HEK293 (cell line): Measurements from ENCODE around the gene YJU2.
A peak's percentile ranks its signal among the peaks of the same experiment; 100 is the strongest.

ENCODE experiments used
- BCL11A ChIP-seq: fragments of 450-650 bp; formaldehyde crosslinking; IDR thresholded peaks from 2 replicates; pipeline ENCODE4 v1.5.1; 2016; ENCODE audit warnings: low read depth, missing biosample characterization, missing genetic modification characterization
- MEIS1 ChIP-seq: sonication (generic); formaldehyde crosslinking; IDR thresholded peaks from 2 replicates; pipeline ENCODE4 v1.8.1; 2022; ENCODE audit warnings: missing genetic modification reagents, mild to moderate bottlenecking, borderline replicate concordance
- SP7 ChIP-seq: fragments of 450-650 bp; formaldehyde crosslinking; IDR thresholded peaks from 2 replicates; pipeline ENCODE4 v1.5.1; 2016; ENCODE audit warnings: missing biosample characterization, missing genetic modification characterization
- YY1 ChIP-seq: fragments of 450-650 bp; formaldehyde crosslinking; IDR thresholded peaks from 2 replicates; pipeline ENCODE4 v1.5.1; 2018; ENCODE audit warnings: missing biosample characterization, missing genetic modification characterization
- ZBTB17 ChIP-seq: fragments of 450-650 bp; formaldehyde crosslinking; IDR thresholded peaks from 2 replicates; pipeline ENCODE4 v1.5.1; 2016; ENCODE audit warnings: missing biosample characterization, missing genetic modification characterization
- ZFHX2 ChIP-seq: fragments of 450-650 bp; formaldehyde crosslinking; conservative IDR thresholded peaks from 2 replicates; pipeline ENCODE4 v1.5.1; 2016; ENCODE audit warnings: missing biosample characterization, missing genetic modification characterization
- ZFP41 ChIP-seq: fragments of 450-650 bp; formaldehyde crosslinking; IDR thresholded peaks from 2 replicates; pipeline ENCODE4 v1.5.1; 2016; ENCODE audit warnings: missing biosample characterization, missing genetic modification characterization, borderline replicate concordance
- ZNF114 ChIP-seq: fragments of 450-650 bp; formaldehyde crosslinking; IDR thresholded peaks from 2 replicates; pipeline ENCODE4 v1.5.0; 2017; ENCODE audit warnings: missing biosample characterization, missing genetic modification characterization
- ZNF140 ChIP-seq: fragments of 450-650 bp; formaldehyde crosslinking; IDR thresholded peaks from 2 replicates; pipeline ENCODE4 v1.5.1; 2016; ENCODE audit warnings: missing biosample characterization, missing genetic modification characterization
- ZNF16 ChIP-seq: fragments of 450-650 bp; formaldehyde crosslinking; IDR thresholded peaks from 2 replicates; pipeline ENCODE4 v1.5.1; 2016; ENCODE audit warnings: low read depth, missing biosample characterization, missing genetic modification characterization
- ZNF211 ChIP-seq: fragments of 450-650 bp; formaldehyde crosslinking; IDR thresholded peaks from 2 replicates; pipeline ENCODE4 v1.5.1; 2016; ENCODE audit warnings: low read depth, missing biosample characterization, missing genetic modification characterization
- ZNF266 ChIP-seq: fragments of 450-650 bp; formaldehyde crosslinking; IDR thresholded peaks from 2 replicates; pipeline ENCODE4 v1.5.1; 2016; ENCODE audit warnings: missing biosample characterization, missing genetic modification characterization, low read depth
- ZNF423 ChIP-seq: fragments of 450-650 bp; formaldehyde crosslinking; IDR thresholded peaks from 2 replicates; pipeline ENCODE4 v1.5.1; 2016; ENCODE audit warnings: missing biosample characterization, missing genetic modification characterization
- ZNF510 ChIP-seq: fragments of 450-650 bp; formaldehyde crosslinking; IDR thresholded peaks from 2 replicates; pipeline ENCODE4 v1.5.1; 2018; ENCODE audit warnings: mild to moderate bottlenecking, missing genetic modification characterization, missing biosample characterization; ENCODE audit not compliant: insufficient replicate concordance
- ZNF514 ChIP-seq: fragments of 450-650 bp; formaldehyde crosslinking; IDR thresholded peaks from 2 replicates; pipeline ENCODE4 v1.5.1; 2016; ENCODE audit warnings: missing biosample characterization, missing genetic modification characterization
- ZNF624 ChIP-seq: fragments of 450-650 bp; formaldehyde crosslinking; IDR thresholded peaks from 2 replicates; pipeline ENCODE4 v1.5.1; 2017; ENCODE audit warnings: missing biosample characterization, missing genetic modification characterization
- ZNF629 ChIP-seq: fragments of 450-650 bp; formaldehyde crosslinking; IDR thresholded peaks from 2 replicates; pipeline ENCODE4 v1.5.1; 2017; ENCODE audit warnings: missing biosample characterization, missing genetic modification characterization
- TF ChIP-seq, protein P1 (sequence below): fragments of 450-650 bp; formaldehyde crosslinking; IDR thresholded peaks from 2 replicates; pipeline ENCODE4 v1.5.1; 2016; ENCODE audit warnings: missing biosample characterization, missing genetic modification characterization
- TF ChIP-seq, protein P2 (sequence below): fragments of 450-650 bp; formaldehyde crosslinking; IDR thresholded peaks from 2 replicates; pipeline ENCODE4 v1.5.1; 2016; ENCODE audit warnings: missing biosample characterization, missing genetic modification characterization, borderline replicate concordance
- TF ChIP-seq, protein P3 (sequence below): fragments of 450-650 bp; formaldehyde crosslinking; IDR thresholded peaks from 2 replicates; pipeline ENCODE4 v1.5.1; 2016; ENCODE audit warnings: missing biosample characterization, missing genetic modification characterization
- TF ChIP-seq, protein P4 (sequence below): fragments of 450-650 bp; formaldehyde crosslinking; IDR thresholded peaks from 2 replicates; pipeline ENCODE4 v1.5.0; 2017; ENCODE audit warnings: missing biosample characterization, missing genetic modification characterization, borderline replicate concordance
- TF ChIP-seq, protein P5 (sequence below): fragments of 450-650 bp; formaldehyde crosslinking; IDR thresholded peaks from 2 replicates; pipeline ENCODE4 v1.5.1; 2016; ENCODE audit warnings: missing biosample characterization, missing genetic modification characterization
- TF ChIP-seq, protein P6 (sequence below): fragments of 450-650 bp; formaldehyde crosslinking; IDR thresholded peaks from 2 replicates; pipeline ENCODE4 v1.5.1; 2016; ENCODE audit warnings: missing biosample characterization, missing genetic modification characterization
- TF ChIP-seq, protein P7 (sequence below): fragments of 450-650 bp; IDR thresholded peaks from 2 replicates; pipeline ENCODE4 v1.5.1; 2018; ENCODE audit warnings: missing biosample characterization, missing genetic modification characterization

The YJU2 gene

DNA sequence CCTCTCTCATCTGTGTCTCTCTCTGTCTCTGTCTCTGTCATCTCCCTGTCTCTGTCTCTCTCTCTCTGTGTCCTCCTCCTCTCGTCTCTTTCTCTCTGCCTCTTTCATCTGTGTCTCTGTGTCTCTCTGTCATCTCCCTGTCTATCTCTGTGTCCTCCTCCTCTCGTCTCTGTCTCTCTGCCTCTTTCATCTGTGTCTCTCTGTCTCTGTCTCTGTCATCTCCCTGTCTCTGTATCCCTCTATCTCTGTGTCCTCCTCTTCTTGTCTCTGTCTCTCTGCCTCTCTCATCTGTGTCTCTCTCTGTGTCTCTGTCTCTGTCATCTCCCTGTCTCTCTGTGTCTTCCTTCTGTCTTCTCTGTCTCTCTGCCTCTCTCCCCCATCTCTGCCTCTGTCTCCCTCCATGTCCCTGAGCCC, 18.1 kb upstream of the YJU2 start (continued):
- no peak for TF ChIP-seq BCL11A (tag by site-specific recombination)
- no peak for TF ChIP-seq SP7 (tag by site-specific recombination)
- TF ChIP-seq YY1 = no peak; the same call in 1 of the 2 replicates
- no peak for TF ChIP-seq ZNF140 (tag by site-specific recombination)
- no peak for TF ChIP-seq ZFHX2 (tag by site-specific recombination)
- peak; percentile 36; the same call in 1 of the 2 replicates for TF ChIP-seq ZBTB17 (tag by site-specific recombination)
- TF ChIP-seq, protein P1, sequence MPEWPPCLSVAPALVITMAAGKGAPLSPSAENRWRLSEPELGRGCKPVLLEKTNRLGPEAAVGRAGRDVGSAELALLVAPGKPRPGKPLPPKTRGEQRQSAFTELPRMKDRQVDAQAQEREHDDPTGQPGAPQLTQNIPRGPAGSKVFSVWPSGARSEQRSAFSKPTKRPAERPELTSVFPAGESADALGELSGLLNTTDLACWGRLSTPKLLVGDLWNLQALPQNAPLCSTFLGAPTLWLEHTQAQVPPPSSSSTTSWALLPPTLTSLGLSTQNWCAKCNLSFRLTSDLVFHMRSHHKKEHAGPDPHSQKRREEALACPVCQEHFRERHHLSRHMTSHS (tag by site-specific recombination) = no peak
- no peak for TF ChIP-seq ZNF266
- no peak for TF ChIP-seq ZNF211 (tag by site-specific recombination)
- TF ChIP-seq ZNF510 (tag by site-specific recombination) = no peak
- no peak; the same call in 1 of the 2 replicates for TF ChIP-seq ZNF16 (tag by site-specific recombination)
- TF ChIP-seq ZNF624 (tag by site-specific recombination) = no peak
- TF ChIP-seq MEIS1 = no peak
- TF ChIP-seq, protein P2, sequence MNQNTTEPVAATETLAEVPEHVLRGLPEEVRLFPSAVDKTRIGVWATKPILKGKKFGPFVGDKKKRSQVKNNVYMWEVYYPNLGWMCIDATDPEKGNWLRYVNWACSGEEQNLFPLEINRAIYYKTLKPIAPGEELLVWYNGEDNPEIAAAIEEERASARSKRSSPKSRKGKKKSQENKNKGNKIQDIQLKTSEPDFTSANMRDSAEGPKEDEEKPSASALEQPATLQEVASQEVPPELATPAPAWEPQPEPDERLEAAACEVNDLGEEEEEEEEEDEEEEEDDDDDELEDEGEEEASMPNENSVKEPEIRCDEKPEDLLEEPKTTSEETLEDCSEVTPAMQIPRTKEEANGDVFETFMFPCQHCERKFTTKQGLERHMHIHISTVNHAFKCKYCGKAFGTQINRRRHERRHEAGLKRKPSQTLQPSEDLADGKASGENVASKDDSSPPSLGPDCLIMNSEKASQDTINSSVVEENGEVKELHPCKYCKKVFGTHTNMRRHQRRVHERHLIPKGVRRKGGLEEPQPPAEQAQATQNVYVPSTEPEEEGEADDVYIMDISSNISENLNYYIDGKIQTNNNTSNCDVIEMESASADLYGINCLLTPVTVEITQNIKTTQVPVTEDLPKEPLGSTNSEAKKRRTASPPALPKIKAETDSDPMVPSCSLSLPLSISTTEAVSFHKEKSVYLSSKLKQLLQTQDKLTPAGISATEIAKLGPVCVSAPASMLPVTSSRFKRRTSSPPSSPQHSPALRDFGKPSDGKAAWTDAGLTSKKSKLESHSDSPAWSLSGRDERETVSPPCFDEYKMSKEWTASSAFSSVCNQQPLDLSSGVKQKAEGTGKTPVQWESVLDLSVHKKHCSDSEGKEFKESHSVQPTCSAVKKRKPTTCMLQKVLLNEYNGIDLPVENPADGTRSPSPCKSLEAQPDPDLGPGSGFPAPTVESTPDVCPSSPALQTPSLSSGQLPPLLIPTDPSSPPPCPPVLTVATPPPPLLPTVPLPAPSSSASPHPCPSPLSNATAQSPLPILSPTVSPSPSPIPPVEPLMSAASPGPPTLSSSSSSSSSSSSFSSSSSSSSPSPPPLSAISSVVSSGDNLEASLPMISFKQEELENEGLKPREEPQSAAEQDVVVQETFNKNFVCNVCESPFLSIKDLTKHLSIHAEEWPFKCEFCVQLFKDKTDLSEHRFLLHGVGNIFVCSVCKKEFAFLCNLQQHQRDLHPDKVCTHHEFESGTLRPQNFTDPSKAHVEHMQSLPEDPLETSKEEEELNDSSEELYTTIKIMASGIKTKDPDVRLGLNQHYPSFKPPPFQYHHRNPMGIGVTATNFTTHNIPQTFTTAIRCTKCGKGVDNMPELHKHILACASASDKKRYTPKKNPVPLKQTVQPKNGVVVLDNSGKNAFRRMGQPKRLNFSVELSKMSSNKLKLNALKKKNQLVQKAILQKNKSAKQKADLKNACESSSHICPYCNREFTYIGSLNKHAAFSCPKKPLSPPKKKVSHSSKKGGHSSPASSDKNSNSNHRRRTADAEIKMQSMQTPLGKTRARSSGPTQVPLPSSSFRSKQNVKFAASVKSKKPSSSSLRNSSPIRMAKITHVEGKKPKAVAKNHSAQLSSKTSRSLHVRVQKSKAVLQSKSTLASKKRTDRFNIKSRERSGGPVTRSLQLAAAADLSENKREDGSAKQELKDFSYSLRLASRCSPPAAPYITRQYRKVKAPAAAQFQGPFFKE (tag by site-specific recombination) = no peak
- TF ChIP-seq, protein P3, sequence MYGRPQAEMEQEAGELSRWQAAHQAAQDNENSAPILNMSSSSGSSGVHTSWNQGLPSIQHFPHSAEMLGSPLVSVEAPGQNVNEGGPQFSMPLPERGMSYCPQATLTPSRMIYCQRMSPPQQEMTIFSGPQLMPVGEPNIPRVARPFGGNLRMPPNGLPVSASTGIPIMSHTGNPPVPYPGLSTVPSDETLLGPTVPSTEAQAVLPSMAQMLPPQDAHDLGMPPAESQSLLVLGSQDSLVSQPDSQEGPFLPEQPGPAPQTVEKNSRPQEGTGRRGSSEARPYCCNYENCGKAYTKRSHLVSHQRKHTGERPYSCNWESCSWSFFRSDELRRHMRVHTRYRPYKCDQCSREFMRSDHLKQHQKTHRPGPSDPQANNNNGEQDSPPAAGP (tag by site-specific recombination) = no peak
- TF ChIP-seq ZNF629 (tag by site-specific recombination) = no peak
- TF ChIP-seq, protein P4, sequence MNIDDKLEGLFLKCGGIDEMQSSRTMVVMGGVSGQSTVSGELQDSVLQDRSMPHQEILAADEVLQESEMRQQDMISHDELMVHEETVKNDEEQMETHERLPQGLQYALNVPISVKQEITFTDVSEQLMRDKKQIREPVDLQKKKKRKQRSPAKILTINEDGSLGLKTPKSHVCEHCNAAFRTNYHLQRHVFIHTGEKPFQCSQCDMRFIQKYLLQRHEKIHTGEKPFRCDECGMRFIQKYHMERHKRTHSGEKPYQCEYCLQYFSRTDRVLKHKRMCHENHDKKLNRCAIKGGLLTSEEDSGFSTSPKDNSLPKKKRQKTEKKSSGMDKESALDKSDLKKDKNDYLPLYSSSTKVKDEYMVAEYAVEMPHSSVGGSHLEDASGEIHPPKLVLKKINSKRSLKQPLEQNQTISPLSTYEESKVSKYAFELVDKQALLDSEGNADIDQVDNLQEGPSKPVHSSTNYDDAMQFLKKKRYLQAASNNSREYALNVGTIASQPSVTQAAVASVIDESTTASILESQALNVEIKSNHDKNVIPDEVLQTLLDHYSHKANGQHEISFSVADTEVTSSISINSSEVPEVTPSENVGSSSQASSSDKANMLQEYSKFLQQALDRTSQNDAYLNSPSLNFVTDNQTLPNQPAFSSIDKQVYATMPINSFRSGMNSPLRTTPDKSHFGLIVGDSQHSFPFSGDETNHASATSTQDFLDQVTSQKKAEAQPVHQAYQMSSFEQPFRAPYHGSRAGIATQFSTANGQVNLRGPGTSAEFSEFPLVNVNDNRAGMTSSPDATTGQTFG (tag by site-specific recombination) = no peak
- TF ChIP-seq, protein P5, sequence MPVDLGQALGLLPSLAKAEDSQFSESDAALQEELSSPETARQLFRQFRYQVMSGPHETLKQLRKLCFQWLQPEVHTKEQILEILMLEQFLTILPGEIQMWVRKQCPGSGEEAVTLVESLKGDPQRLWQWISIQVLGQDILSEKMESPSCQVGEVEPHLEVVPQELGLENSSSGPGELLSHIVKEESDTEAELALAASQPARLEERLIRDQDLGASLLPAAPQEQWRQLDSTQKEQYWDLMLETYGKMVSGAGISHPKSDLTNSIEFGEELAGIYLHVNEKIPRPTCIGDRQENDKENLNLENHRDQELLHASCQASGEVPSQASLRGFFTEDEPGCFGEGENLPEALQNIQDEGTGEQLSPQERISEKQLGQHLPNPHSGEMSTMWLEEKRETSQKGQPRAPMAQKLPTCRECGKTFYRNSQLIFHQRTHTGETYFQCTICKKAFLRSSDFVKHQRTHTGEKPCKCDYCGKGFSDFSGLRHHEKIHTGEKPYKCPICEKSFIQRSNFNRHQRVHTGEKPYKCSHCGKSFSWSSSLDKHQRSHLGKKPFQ (tag by site-specific recombination) = no peak
- TF ChIP-seq ZNF423 (tag by site-specific recombination) = no peak
- TF ChIP-seq, protein P6, sequence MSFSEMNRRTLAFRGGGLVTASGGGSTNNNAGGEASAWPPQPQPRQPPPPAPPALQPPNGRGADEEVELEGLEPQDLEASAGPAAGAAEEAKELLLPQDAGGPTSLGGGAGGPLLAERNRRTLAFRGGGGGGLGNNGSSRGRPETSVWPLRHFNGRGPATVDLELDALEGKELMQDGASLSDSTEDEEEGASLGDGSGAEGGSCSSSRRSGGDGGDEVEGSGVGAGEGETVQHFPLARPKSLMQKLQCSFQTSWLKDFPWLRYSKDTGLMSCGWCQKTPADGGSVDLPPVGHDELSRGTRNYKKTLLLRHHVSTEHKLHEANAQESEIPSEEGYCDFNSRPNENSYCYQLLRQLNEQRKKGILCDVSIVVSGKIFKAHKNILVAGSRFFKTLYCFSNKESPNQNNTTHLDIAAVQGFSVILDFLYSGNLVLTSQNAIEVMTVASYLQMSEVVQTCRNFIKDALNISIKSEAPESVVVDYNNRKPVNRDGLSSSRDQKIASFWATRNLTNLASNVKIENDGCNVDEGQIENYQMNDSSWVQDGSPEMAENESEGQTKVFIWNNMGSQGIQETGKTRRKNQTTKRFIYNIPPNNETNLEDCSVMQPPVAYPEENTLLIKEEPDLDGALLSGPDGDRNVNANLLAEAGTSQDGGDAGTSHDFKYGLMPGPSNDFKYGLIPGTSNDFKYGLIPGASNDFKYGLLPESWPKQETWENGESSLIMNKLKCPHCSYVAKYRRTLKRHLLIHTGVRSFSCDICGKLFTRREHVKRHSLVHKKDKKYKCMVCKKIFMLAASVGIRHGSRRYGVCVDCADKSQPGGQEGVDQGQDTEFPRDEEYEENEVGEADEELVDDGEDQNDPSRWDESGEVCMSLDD (tag by site-specific recombination) = no peak
- peak; percentile 86; the same call in 1 of the 2 replicates for TF ChIP-seq ZNF514 (tag by site-specific recombination)
- no peak for TF ChIP-seq ZFP41 (tag by site-specific recombination)
- TF ChIP-seq, protein P7, sequence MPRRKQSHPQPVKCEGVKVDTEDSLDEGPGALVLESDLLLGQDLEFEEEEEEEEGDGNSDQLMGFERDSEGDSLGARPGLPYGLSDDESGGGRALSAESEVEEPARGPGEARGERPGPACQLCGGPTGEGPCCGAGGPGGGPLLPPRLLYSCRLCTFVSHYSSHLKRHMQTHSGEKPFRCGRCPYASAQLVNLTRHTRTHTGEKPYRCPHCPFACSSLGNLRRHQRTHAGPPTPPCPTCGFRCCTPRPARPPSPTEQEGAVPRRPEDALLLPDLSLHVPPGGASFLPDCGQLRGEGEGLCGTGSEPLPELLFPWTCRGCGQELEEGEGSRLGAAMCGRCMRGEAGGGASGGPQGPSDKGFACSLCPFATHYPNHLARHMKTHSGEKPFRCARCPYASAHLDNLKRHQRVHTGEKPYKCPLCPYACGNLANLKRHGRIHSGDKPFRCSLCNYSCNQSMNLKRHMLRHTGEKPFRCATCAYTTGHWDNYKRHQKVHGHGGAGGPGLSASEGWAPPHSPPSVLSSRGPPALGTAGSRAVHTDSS = no peak
- TF ChIP-seq ZNF114 (tag by site-specific recombination) = no peak
